Heart left ventricle (tissue), 13 donors: ENCODE data around the gene IQUB.

ENCODE experiments used
- POLR2A ChIP-seq, 2 donors: fragments of 450-650 bp; IDR thresholded peaks; one replicate each; pipeline ENCODE4 v1.6.1; 2017; ENCODE audit warnings: antibody characterized with exemption in 2 of 2, mild to moderate bottlenecking in 2 of 2, moderate library complexity in 2 of 2
- TF ChIP-seq, protein P1 (sequence below), 12 donors: fragments of 200-600 bp; sonication (generic) in 4 of 12; IDR thresholded peaks; one replicate each; pipeline versions ENCODE4 v1.5.0 to v1.8.0; 2018 to 2022; ENCODE audit warnings: antibody characterized with exemption in 12 of 12, mild to moderate bottlenecking in 5 of 12
- donor health status: ischemic (EF 13 %, LVEDD 7.1; RV severe dilation, severe dysfunction).
- donor health status: DM: no; HTN: yes; CAD: no.
- donor health status: DM: no; HTN: no; CAD: no.
- donor health status: ischemic (EF 25% LVEDD 6.9; RV normal size, moderate dysfunction).
- donor health status: ischemic (EF 25% LVEDD 5.7; RV mildly dilated, moderate dysfunction).
- donor health status: ischemic (EF 35%, LVEDD 5.7; RV mildly dilated, moderate dysfunction).
- donor health status: nonischemic (EF 11% LVEDD 7.7; RV severe dilation, severe dysfunction).
- donor health status: DM: yes; HTN: yes; CAD: no.
- donor health status: PGD.
- donor health status: ischemic (EF 29% LVEDD 5.4; RV normal size, mild dysfunction).
- donor health status: nonischemic (EF 23%, LVEDD 6.1; RV moderate dilation, normal function).

- TF ChIP-seq, protein P1, sequence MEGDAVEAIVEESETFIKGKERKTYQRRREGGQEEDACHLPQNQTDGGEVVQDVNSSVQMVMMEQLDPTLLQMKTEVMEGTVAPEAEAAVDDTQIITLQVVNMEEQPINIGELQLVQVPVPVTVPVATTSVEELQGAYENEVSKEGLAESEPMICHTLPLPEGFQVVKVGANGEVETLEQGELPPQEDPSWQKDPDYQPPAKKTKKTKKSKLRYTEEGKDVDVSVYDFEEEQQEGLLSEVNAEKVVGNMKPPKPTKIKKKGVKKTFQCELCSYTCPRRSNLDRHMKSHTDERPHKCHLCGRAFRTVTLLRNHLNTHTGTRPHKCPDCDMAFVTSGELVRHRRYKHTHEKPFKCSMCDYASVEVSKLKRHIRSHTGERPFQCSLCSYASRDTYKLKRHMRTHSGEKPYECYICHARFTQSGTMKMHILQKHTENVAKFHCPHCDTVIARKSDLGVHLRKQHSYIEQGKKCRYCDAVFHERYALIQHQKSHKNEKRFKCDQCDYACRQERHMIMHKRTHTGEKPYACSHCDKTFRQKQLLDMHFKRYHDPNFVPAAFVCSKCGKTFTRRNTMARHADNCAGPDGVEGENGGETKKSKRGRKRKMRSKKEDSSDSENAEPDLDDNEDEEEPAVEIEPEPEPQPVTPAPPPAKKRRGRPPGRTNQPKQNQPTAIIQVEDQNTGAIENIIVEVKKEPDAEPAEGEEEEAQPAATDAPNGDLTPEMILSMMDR (IDR thresholded peaks at IDR 0.05): no peak
- no peak for TF ChIP-seq POLR2A (IDR thresholded peaks at IDR 0.05)
Observed at GRCh38 chr7:123472750-123473445, 61.5 kb downstream of the IQUB start.
